ENCODE measurements around the gene MAT1A.
"Not testable (repeated sequence)": the region's sequence is repeated elsewhere in the genome, so short reads cannot be mapped to it uniquely, and the experiment has no call there.

The MAT1A gene

DNA sequence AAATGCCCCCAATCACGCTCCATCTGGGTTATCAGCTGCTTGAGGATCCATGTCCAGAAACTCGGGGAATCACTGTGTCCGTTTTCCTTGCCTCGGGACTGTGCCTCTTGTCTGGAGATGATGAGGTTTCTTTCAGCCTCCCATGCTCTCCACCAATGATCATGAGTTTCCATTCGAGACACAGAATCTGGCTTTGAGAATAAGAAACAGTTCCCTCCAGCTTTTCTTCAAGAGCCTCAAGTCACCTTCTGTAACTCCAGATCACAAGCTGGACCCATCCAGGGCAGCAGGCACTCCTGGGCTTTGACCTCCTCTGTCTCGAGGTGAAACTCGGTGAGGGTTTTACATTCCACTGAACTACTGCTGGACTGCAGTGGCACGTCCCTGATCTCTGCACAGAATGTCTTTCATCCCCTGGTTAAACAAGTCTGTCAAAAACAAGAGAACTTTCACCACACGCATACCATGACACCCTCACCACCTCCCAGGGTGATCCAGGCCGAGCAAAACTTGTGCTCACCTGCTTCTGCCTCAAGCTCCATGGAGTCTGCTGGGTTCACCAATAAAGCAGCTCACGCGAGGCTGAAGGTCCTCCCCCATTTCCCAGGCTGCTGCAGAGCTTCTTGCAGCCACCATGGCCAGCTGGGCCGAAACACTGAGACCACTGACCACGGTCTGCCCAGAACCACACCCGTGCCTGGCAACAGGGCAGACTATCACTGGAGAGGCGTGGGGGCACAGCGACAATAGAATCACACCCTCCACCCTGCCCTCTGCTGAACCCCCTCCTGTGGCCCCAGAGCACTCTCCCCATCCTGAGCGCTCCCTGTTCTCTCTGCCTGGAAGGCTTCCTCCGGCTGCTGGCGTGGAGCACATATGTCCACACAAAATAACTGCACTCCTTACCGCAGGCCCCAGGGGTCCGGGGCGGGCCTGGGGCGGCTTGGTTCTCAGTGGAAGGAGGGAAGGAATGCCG lies 25.1 kb downstream of the MAT1A start:
- DNase-seq = no peak

DNA sequence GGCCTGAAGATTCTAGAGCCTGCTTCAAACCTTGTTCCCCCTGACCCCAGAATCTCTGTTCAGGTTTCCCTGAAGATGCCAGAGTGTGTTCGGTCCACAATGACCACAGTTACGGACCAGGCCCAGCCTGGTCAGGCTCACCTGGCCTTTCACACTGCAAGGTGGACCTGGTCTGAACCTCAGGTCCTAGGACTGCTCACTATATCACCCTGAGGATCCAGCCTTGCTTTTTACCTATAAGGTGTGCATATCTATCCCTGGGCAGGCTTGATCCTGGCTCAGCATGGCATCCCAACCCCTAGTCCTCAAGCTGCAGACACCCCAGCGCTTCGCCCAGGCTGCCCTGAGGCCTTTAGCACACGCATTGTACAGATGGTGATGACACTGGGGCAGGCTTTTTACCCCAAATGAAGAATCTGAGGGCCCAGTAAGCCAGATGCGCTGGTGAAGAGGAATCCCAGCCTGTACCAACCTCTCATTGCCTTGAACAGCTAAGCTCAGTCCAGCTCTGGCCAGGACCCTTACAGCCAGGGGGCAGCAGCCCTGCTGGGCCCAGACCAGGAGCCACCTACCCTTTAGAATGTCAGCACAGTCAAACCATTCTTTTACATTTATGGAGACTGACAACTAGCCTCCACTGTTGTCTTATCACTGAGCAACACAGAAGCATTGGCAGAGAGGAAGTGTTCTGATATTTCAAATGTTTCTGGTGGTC lies 28.0 kb downstream of the MAT1A start:
- DNase-seq = no peak

DNA sequence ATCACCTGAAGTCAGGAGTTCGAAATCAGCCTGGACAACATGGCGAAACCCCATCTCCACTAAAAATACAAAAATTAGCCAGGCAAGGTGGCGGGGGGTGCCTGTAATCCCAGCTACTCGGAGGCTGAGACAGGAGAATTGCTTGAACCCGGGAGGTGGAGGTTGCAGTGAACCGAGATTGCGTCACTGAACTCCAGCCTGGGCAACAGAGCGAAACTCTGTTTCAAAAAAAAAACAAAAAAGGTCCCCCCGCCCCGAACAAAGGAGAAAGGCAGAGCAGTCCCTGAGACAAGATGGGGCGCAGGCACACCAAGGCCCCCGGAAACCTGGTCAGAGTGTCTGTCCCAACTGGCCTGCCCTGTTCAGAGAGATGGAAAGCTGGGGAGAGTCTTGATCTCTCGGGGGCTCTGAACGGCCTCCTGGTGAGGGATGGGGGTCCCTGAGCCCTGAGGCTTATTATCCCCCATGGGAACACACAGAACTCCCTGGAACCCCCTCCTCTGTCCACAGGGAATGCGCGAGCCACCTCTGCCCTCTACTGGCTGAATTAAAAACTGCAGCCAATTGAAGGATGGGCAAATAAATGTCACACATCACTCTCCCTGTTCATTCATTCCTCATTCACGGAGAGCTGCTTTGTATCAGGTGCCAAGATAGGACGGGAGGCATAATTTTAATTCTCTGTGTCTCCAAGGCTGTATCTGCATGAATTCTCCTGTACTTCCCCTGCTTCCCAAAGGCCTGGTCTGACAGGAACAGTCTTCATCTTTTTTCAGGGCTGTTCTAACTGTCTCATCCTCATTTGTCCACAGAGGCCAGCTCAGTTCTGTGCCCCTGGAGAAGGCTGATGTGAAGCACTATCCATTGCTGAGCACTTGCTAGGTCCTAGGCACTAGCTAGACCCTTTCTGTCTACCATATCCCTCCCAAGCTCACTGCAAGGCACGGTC lies 28.9 kb downstream of the MAT1A start:
- peak; percentile 52 for DNase-seq

DNA sequence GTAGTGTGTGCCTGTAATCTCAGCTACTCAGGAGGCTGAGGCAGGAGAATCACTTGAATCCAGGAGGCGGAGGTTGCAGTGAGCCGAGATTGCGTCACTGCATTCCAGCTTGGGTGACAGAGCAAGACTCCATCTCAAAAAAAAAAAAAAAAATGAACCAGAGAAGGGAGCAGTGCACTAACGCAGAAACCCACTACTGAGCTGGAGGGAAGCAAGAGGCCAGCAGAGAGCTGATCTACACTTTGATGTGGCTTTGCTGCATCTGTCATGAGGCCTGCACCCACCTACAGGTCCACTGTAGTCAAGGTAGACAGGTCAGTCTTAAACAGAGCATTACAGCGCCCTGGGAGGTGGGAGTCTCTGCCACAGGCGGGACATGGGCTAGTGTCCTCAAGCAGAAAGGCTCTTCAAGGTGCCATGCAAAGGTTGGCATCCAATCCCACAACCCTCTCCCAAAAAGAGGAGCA lies 30.0 kb downstream of the MAT1A start:
- DNase-seq = no peak

DNA sequence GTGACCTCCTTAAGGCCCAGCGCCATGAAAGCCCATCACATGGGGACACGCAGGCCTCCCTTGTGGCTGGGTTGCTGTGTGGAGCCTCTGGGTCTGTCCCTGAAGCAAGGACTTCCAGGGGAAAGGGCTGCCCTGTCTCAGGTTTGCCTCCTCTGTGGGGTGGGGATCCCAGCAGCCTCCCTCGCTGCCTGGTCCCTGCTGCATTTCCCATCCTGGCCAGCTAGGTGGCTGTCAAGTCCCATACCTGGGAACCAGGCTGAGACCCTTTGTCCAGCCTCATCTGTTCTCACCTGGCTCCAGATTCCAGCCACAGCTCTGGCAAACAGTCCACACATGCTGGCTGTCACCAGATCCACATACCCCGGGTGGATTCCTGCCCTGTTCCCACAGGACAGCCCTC lies 32.7 kb downstream of the MAT1A start:
- DNase-seq = peak; percentile 15

DNA sequence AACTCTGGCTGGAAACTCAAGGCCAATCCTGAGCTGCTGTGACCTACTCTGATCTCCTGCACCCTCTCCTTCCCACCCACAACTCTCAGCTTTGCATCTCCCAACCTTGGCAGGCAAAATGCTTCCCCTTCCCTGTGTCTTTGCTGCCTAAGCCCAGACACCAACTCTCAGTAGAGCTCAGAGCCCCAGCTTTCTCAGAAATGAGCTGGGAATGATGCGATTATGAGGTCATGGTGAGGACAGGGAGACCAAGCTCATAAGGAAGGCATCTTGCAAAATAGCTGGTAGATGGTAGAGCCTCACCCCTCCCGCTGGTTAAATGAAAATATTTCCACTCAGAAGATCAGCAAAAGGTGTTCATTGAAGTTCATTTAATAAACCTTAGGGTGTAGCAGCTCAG lies 34.7 kb downstream of the MAT1A start:
- DNase-seq = not testable (repeated sequence)

DNA sequence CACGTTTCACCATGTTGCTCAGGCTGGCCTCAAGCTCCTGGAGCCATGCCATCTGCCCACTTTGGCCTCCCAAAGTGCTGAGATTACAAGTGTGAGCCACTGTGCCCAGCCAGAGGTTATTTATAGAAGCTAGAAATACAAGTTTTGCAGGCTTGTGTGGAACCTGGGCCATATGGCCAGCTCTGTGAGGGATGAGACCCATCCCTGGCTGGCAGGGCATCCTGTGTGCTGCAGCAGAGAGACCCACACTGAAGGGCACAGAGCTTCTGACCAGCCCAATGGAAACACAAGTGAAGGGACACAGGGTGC lies 35.5 kb downstream of the MAT1A start:
- DNase-seq = not testable (repeated sequence)

DNA sequence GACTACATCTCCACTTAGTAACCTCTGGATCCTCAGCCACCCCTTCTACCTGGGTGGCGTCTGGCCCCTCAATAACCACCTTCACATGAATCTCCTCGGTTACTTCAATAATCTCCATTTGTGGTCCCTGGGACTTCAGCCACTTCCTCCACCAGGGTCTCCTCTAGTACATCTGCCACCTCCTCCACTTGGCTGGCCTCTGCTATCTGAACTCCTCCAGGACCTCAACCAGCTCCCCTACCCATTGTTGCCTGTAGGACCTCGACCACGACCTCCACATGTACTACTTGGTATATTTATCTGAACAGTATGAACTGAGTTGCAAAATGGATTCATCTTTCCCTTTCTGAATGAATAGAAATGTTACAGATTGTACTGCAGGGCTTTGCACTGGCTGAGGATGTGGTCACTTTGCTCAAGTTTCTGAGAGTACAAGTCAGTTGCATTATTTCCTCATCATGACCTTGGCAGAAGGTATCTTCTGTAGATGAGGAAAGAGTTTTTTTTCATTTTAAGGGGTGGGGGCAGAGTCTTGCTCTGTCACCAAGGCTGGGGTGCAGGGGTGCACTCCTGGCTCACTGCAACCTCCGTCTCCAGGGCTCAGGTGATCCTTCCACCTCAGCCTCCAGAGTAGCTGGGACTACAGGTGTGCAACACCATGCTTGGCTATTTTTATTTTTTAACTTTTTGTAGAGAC lies 36.0 kb downstream of the MAT1A start:
- DNase-seq = peak; percentile 77

DNA sequence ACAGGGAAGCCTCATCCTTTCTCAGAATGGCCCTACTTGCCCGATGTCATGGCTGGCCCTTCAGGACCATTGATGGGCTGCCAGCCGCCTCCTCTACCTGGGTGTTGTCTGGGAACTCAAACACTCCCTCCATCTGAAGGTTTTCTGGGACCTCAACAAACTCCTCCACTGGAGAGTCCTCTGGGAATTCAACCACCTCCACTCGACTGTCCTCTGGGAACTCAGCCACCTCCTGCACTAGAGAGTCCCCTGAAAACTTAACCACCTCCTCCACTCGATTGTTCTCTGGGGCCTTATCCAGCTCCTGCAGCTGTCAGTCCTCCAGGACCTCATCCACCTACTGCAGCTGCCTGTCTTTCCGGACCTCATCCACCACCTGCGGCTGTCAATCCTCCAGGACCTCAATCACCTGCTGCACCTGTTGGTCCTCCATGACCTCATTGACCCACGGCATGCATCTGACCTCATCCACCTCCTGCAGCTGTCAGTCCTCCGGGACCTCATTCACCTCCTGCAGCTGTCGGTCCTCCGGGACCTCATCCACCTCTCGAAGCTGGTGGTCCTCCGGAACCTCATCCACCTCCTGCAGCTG lies 37.1 kb downstream of the MAT1A start:
- no peak for DNase-seq

DNA sequence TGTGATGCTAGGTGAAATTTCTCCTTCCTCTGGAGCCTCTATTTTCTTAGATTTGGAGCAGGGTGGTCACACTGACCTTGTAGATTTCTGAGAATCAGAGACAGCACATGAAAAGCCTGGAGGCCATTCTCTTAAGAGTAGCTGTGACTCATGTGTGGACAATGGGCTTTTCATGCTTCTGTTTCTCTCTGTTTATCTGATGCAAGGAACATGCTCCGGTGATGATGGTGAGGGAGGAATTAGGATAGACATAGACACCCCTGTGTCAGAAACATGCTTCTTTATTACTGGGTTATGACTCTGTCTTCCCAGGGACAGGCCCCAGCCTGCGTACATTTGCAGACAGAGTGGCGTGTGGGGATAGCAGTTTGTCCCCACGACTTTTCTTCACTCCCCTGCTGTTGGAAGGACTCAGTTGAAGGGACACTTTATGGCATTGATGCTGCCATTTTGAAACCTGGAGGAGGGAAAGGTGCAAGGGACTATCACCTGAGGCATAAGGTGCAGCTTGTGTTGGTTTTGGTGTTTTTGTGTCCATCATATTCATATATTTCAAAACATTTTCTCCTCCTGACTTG lies 37.7 kb downstream of the MAT1A start:
- DNase-seq = not testable (repeated sequence)

DNA sequence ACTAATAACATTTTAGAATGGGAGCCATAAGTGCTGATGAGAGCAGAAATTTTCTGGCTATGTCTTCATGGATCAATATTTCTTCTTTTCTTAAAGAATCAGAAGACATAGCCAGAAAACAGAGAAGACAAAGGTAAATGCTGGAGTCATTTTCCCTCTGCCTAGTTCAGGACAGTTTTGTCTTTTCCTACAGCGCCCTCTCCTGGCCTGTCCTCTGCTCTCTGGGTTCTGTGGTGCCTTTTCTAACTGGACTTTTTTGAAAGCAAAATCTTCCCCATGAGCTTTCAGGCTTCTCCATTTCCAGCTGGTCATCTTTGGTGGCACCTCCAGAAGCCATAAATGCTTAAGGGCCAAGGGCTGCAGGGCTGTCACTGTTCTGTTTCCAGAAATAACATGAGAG lies 39.1 kb downstream of the MAT1A start:
- DNase-seq = not testable (repeated sequence)

DNA sequence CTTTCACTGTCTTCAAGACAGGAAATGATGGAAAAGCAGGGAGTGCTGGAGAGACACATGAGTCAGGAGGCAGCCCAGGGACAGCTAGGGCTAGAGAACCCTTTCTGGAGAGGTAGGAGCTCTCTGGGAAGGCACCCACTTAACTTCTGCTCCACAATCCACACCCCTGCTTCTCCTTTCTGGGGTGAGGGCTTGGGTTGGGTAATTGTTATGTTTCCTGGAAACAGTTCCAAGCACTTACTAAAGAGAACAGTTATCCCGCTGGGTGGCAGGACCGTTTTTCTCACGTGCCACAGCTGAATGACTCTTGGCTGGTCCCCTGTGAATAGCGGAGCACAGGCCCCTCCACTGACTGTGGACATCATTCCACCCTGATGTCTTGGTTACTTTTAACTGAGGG lies 39.6 kb downstream of the MAT1A start:
- DNase-seq = not testable (repeated sequence)

DNA sequence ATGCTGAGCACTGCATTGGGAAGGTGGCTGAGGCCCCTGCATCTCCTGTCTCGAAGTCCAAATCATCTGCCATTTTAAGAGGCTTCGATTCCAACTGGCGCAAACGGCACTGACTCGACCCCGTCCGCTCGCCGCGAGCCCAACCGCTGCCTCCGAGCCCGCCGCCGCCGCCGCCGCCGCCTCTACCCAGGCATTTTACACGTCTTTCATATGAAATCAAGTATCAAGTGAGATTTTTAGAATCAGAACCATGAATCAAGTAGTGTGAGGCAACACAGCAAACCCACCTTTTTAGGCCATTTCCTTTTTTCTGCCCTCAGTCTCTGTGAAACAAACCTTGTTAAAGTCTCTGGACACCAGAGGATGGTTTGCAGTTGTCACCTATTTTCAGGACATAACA lies 41.8 kb downstream of the MAT1A start:
- DNase-seq = not testable (repeated sequence)

DNA sequence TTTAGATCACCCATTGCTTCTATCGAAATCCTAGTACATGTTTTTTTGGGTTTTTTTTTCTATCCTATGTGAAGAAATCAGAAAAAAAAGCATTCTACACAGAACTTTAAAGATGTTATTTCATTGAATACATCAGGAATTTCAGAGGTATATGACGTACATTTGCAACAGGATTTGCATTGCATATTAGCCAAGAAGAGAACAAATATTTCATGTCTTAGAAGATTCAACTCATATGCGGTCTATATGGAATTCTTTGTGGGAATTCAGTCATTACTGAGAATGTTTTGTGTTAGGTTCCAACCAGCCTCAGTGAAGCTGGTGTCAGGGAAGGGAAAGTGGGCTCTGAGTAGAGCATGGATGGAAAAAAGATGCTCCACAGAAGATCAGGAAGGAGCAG lies 45.1 kb downstream of the MAT1A start:
- DNase-seq = not testable (repeated sequence)

DNA sequence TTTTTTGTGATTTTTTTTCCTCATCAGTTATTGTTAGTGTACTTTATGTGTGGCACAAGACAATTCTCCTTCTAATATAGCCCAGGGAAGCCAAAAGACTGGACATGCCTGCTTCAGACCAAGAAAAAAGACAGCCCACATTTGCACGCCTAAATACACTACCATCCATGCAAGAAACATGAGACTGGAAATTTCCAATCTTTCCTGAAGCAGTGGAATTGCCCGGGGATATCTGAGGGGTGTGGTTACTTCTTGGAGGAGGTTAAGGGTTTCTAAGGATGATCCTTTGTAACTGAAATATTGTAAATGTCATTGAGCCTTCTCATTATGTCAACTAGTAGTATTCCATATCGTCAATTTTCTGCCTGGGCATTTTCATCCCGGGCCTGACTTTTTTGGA lies 47.1 kb downstream of the MAT1A start:
- not testable (repeated sequence) for DNase-seq

DNA sequence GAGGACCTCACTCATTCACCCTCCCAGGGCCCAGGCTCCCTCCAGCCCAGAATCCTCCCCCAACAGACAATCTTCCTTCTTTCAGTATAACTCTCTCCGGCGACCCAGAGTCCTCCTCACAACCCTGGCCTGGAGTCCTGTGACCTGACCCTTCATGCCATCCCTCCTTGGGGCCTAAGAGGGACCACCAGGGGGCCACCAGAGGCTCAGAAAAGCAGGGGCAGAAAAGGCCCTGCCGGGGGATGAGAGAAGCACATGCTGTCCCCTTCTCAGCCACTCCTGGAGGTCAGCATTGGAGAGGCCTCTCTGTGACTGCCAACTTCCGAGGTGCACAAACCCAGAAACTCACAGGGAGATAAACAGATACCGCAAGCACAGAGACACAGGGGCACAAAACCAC lies 53.0 kb downstream of the MAT1A start:
- DNase-seq = not testable (repeated sequence)

DNA sequence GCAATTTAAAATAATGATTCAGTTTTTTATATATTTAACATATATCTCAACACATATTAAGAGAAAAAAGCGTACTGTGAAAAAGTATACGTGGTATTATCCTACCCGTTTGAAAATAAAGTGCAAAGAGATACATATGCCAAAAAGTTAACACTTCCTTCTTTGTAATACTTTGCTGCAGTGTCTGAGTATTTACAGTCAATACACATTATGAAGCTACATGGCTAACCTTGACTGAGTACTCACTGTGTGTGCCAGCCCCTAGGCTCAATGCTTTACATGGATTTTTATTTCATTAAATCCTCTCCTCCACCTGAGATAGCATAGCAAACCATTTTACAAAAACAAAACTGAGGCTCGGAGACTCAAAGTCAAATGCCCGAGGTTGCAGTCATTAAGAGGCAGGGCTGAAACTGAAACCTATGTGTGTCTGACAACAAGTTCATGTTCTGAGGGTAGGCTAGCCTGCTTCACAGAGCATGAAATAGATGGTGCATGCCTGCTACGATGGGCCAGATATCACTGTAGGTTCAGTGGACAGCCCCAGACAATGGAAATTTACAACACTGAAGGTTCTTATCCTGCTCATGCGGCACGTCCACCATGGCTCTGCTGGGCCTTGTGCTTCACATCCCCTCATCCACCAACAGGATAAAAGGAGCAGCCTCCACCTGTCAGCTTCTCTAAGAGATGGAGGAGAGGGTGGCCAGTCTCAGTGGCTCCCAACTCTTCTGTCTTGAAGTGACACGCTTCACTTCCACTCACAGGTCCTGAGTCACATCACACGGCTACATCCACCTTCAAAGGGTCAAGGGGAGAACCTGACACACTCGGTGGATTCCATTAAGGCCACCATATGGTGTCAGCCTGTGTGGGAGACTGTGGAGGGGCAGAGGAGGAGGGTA lies 54.9 kb downstream of the MAT1A start:
- peak; percentile 27 for DNase-seq

DNA sequence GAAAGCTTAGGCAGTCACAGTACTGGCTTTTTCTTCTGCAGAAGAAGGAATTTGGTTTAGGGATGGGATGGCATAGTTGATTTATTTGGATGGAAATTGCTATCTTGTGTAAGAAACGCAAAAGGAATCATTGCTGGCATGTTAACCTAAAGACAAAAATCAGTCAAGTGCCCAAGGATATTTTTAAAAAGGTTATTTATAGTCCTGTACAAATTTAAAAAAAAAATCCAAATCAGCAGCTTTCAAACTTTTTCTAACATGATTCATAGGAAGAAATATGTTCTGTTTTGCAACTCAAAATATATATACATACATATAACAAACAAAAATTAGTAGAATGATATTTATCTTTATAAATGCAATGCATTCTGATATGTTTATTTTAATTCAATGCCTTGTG lies 55.6 kb downstream of the MAT1A start:
- DNase-seq = not testable (repeated sequence)

DNA sequence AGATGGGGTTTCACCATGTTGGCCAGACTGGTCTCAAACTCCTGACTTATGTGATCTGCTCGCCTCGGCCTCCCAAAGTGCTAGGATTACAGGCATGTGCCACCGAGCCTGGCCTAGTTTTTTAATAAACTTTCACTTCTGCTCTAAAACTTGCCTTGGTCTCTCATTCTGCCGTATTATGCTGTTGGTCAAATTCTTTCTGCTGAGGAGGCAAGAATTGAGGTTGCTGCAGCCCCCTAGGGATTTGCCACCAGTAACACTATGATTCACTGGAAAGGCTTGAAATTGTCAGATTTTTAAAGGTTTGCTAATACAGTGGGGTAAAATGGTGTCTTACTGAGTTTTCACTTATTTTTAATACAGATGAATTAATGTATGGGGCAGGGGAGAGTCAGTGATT lies 62.7 kb downstream of the MAT1A start:
- DNase-seq = not testable (repeated sequence)

DNA sequence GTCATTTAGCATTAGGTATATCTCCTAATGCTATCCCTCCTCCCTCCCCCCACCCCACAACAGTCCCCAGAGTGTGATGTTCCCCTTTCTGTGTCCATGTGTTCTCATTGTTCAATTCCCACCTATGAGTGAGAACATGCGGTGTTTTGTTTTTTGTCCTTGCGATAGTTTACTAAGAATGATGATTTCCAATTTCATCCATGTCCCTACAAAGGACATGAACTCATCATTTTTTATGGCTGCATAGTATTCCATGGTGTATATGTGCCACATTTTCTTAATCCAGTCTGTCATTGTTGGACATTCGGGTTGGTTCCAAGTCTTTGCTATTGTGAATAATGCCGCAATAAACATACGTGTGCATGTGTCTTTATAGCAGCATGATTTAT lies 66.4 kb downstream of the MAT1A start:
- not testable (repeated sequence) for DNase-seq
